Fibroblast of peridontal ligament (primary cell): ENCODE data around the gene CCZ1.
A peak's percentile ranks its signal among the peaks of the same experiment; 100 is the strongest.
"Not testable (repeated sequence)": the region's sequence is repeated elsewhere in the genome, so short reads cannot be mapped to it uniquely, and the experiment has no call there.

Experiments used
- DNase-seq: peaks from one replicate; pipeline ENCODE4 v3.0.0-alpha.2; 2010; ENCODE audit errors: extremely low read depth

The CCZ1 gene

GRCh38 chr7:5908835-5909234 lies 10.3 kb downstream of the CCZ1 start:
- not testable (repeated sequence) for DNase-seq

- not testable (repeated sequence) for DNase-seq
Observed at GRCh38 chr7:5916529-5916928, 18.0 kb downstream of the CCZ1 start.

- DNase-seq: not testable (repeated sequence)
Observed at GRCh38 chr7:5924180-5924579, 25.6 kb downstream of the CCZ1 start.

- DNase-seq: not testable (repeated sequence)
Observed at GRCh38 chr7:5924630-5925029, 26.1 kb downstream of the CCZ1 start.

- DNase-seq: not testable (repeated sequence)
Observed at GRCh38 chr7:5926263-5926870, 27.8 kb downstream of the CCZ1 start.

GRCh38 chr7:5930290-5930689 lies 31.8 kb downstream of the CCZ1 start:
- DNase-seq: not testable (repeated sequence)

- DNase-seq: not testable (repeated sequence)
Observed at GRCh38 chr7:5931250-5931649, 32.7 kb downstream of the CCZ1 start.

GRCh38 chr7:5931905-5932644 lies 33.5 kb downstream of the CCZ1 start:
- DNase-seq: peak; percentile 54

GRCh38 chr7:5934945-5935450 lies 36.5 kb downstream of the CCZ1 start:
- DNase-seq: not testable (repeated sequence)

GRCh38 chr7:5963205-5963604 lies 64.7 kb downstream of the CCZ1 start:
- not testable (repeated sequence) for DNase-seq

GRCh38 chr7:5963810-5964209 lies 65.3 kb downstream of the CCZ1 start:
- DNase-seq: not testable (repeated sequence)

GRCh38 chr7:5970347-5970911 lies 71.9 kb downstream of the CCZ1 start, which contains the start of gene RSPH10B:
Gene RSPH10B, minus strand, starts transcription at chr7:5970689. Its CDS starts 3,573 bp downstream, at chr7:5967116.
- not testable (repeated sequence) for DNase-seq

- DNase-seq: not testable (repeated sequence)
Observed at GRCh38 chr7:5973580-5973979, 75.0 kb downstream of the CCZ1 start.
